B cell (primary cell): ENCODE data around the gene THRAP3. TPM values are rescaled to one million over a fixed set of nuclear protein-coding genes. Genes with fewer than 3 reads are reported as not detected.

Experiments
- ATAC-seq: fragments of 200-7000 bp; cut with Tn5 transposase; one replicate; pipeline ENCODE4 v1.10.0; 2021; ENCODE audit warnings: low read depth, mild to moderate bottlenecking, moderate number of reproducible peaks, moderate library complexity
- CTCF ChIA-PET: fragments of 350-600 bp; sonication (Branson Sonifier 250); formaldehyde crosslinking; loops from one replicate; lab custom pipeline; 2021; ENCODE audit warnings: antibody characterized with exemption, inconsistent platforms; lab: Charles Lee
- POLR2A ChIA-PET: fragments of 350-600 bp; sonication (Branson Sonifier 250); formaldehyde crosslinking; loops from one replicate; lab custom pipeline; 2021; ENCODE audit warnings: antibody characterized with exemption; lab: Charles Lee
- DNase-seq: peaks from one replicate; pipeline ENCODE4 v3.0.0; 2013
- H2AFZ ChIP-seq: 2 replicates; pipeline ENCODE4 v1.6.1; 2012; ENCODE audit warnings: mild to moderate bottlenecking, low read depth, low read length; ENCODE audit not compliant: insufficient read depth, poor library complexity, severe bottlenecking
- H3K27ac ChIP-seq, 2 donors: 1 replicate in 1 of 2; 2 replicates in 1 of 2; pipeline ENCODE4 v1.5.1; 2012 to 2013; ENCODE audit warnings: low read length in 2 of 2, mild to moderate bottlenecking in 2 of 2, moderate library complexity in 1 of 2
- H3K27me3 ChIP-seq, 4 experiments: fragments of 200-600 bp in 1 of 4; sonication (generic) in 1 of 4; replicated peaks in 1 of 4; 1 replicate in 2 of 4; 2 replicates in 2 of 4; pipeline versions ENCODE4 v1.6.1 to v1.7.0; 2013 to 2016; ENCODE audit warnings: low read length in 3 of 4, mild to moderate bottlenecking in 2 of 4, mixed read lengths in 1 of 4, moderate library complexity in 1 of 4; ENCODE audit not compliant: insufficient read depth in 4 of 4, control insufficient read depth in 3 of 4; ENCODE audit errors: control extremely low read depth in 1 of 4
- H3K36me3 ChIP-seq, 2 experiments: replicated peaks in 1 of 2; 1 replicate in 1 of 2; 2 replicates in 1 of 2; pipeline versions ENCODE4 v1.6.1 to v1.7.1; 2013; ENCODE audit warnings: low read length in 1 of 2; ENCODE audit not compliant: insufficient read depth in 2 of 2, control insufficient read depth in 1 of 2; ENCODE audit errors: control extremely low read depth in 1 of 2, extremely low read depth in 1 of 2
- H3K4me1 ChIP-seq, 2 donors: fragments of 200-600 bp in 1 of 2; sonication (generic) in 1 of 2; 1 replicate in 1 of 2; 2 replicates in 1 of 2; pipeline versions ENCODE4 v1.5.1 to v1.6.1; 2013 to 2017; ENCODE audit warnings: low read length in 2 of 2; ENCODE audit not compliant: control insufficient read depth in 2 of 2, insufficient read depth in 2 of 2
- H3K4me2 ChIP-seq: replicated peaks from 2 replicates; pipeline ENCODE3; 2012; ENCODE audit warnings: mild to moderate bottlenecking, low read depth, low read length; ENCODE audit not compliant: poor library complexity, severe bottlenecking
- H3K4me3 ChIP-seq, 5 experiments: fragments of 200-600 bp in 1 of 5; sonication (generic) in 1 of 5; 1 replicate in 3 of 5; 2 replicates in 2 of 5; pipeline versions ENCODE4 v1.5.1 to v1.7.0; 2011 to 2016; ENCODE audit warnings: low read length in 4 of 5, mild to moderate bottlenecking in 4 of 5, low read depth in 2 of 5, control low read depth in 1 of 5, moderate library complexity in 1 of 5; ENCODE audit not compliant: insufficient read depth in 1 of 5; ENCODE audit errors: control extremely low read depth in 1 of 5, extremely low read depth in 1 of 5
- H3K79me2 ChIP-seq: fragments of 200-600 bp; sonication (generic); one replicate; pipeline ENCODE4 v1.6.0; 2016; ENCODE audit warnings: low read length; ENCODE audit not compliant: control insufficient read depth, insufficient read depth
- H3K9ac ChIP-seq: fragments of 200-600 bp; sonication (generic); 2 replicates; pipeline ENCODE4 v1.6.1; 2017; ENCODE audit warnings: mild to moderate bottlenecking, low read length, moderate library complexity
- H3K9me3 ChIP-seq, 3 donors: one replicate each; pipeline versions ENCODE4 v1.6.1 to v1.7.1; 2013; ENCODE audit warnings: low read length in 2 of 3; ENCODE audit not compliant: control insufficient read depth in 2 of 3, insufficient read depth in 1 of 3; ENCODE audit errors: control extremely low read depth in 1 of 3
- H4K20me1 ChIP-seq: 2 replicates; pipeline ENCODE4 v1.6.0; 2012; ENCODE audit warnings: mild to moderate bottlenecking, low read length; ENCODE audit not compliant: insufficient read depth, control insufficient read depth, poor library complexity, severe bottlenecking
- H3K27ac Mint-ChIP-seq: one replicate; pipeline ENCODE4 v1.8.0; 2021; ENCODE audit warnings: mixed read lengths
- H3K27me3 Mint-ChIP-seq: one replicate; pipeline ENCODE4 v1.8.0; 2021; ENCODE audit warnings: mixed read lengths
- H3K4me1 Mint-ChIP-seq: one replicate; pipeline ENCODE4 v1.8.0; 2021; ENCODE audit warnings: mixed read lengths
- H3K4me3 Mint-ChIP-seq: one replicate; pipeline ENCODE4 v1.8.0; 2021; ENCODE audit warnings: mixed read lengths
- H3K9me3 Mint-ChIP-seq: one replicate; pipeline ENCODE4 v1.8.0; 2022; ENCODE audit warnings: mixed read lengths; ENCODE audit not compliant: insufficient read depth
- EZH2 ChIP-seq: IDR thresholded peaks from 2 replicates; pipeline ENCODE4 v1.6.1; 2012; ENCODE audit warnings: borderline replicate concordance, low read depth, mild to moderate bottlenecking, moderate library complexity, low read length; ENCODE audit not compliant: insufficient read depth, poor library complexity, severe bottlenecking
- WGBS: methylation state at CpG from one replicate; pipeline ENCODE4 v1.1.5; 2013; ENCODE audit warnings: missing lambda C conversion rate; ENCODE audit not compliant: insufficient coverage; 5-methylcytosine and 5-hydroxymethylcytosine counted together
- intact Hi-C: fragments of 100-400 bp; cut with micrococcal nuclease; formaldehyde crosslinking; loops from one replicate; pipeline ENCODE4 v1.10.0; 2022
- polyA plus RNA-seq: library from polyadenylated mRNA; depleted of rRNA; stranded (reverse); fragments of >200 nt; gene quantifications from 2 replicates; pipeline ENCODE4 v1.2.3, GENCODE V29; 2012
- total RNA-seq, 2 donors: library from RNA; stranded (reverse); fragments of 120-200 nt in 1 of 2; gene quantifications; 1 replicate in 1 of 2; 2 replicates in 1 of 2; pipeline versions ENCODE4 v1.2.3 to v1.2.4, GENCODE V29; 2013 to 2022
- TF ChIP-seq, protein P1 (sequence below): fragments of 200-600 bp; IDR thresholded peaks from one replicate; pipeline ENCODE4 v1.8.0; 2022; ENCODE audit warnings: antibody characterized with exemption, mild to moderate bottlenecking

THRAP3 gene
- total and polyA plus RNA-seq, 2 donors (not counting 1 experiment from before 2014, with no cell fraction given): 64.1 to 153 TPM

DNA sequence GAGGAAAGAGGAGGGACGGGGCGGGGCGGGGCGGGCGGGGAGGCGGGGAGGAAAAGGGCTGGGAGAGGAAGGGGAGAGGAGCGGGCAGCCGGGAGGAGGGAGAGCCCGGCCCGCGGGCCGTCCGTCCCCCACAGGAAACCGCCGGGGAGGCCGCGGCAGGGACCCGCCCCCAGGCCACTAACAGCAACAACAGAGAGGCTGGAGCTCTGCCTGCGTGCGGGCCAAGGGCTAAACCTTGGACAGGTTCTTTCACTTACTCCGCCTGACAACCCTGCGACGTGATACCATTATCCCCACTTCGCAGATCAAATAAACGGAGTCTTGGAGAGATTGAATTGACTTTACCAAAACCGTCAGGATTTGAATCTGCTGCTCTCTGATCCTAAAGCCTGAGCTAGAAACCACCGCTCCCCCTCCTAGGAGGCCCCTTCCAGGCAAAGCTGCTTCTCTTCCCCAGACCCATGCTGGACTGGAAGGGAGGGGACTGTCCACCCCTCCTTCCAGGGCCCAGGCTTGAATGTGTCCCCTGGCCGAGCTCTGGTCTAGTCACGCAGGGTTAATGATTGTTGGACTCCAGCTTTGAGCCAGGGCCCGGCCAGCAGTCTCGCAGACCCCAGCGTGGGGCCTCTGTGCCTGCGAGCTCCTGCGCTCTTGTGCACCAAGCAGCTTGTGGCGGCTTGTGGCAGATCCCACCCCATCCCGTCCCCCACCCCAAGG lies 99.6 kb downstream of the THRAP3 start, which contains the start of gene EVA1B:
Gene EVA1B, minus strand, starts transcription at position 10 of the 717 bp plus-strand sequence. CDS start 608 bp downstream, outside the sequence.
- Mint-ChIP-seq H3K9me3 (no peaks in the 10 kb centered on the region), H3K4me1 (peaks cover 32% of the 10 kb centered on the region), H3K27ac (peak within 1 kb of the TSS; percentile 26), H3K4me3 (peak within 1 kb of the TSS; percentile 84), H3K27me3 (peaks cover 28% of the 10 kb centered on the region)
- CTCF ChIA-PET: interaction anchor here (0.7 to 2.1 kb wide), 8 partner anchors 9 to 218 kb away, joined by 3 to 7 read pairs (median 4); partner anchors contain the start of gene THRAP3
- Histone ChIP-seq H3K36me3 (no peaks in the 10 kb centered on the region), H3K4me1 (peaks cover 33 to 40% of the 10 kb centered on the region in 2 donors), H3K9me3 (no peaks in the 10 kb centered on the region), H3K4me3 (peak within 1 kb of the TSS; percentile 35 to 78 (median 63)), H3K9ac (peak within 1 kb of the TSS; percentile 71), H3K79me2 (no peaks in the 10 kb centered on the region), H4K20me1 (peaks cover 8% of the 10 kb centered on the region), H3K27me3 (peaks cover 0 to 36% (median 12%) of the 10 kb centered on the region in 4 experiments), H3K27ac (no peak within 1 kb of the TSS), H2AFZ (peak within 1 kb of the TSS; percentile 71), H3K4me2 (peak within 1 kb of the TSS; percentile 97)
- DNase-seq (peak; percentile 49), ATAC-seq (peak; percentile 46)
- intact Hi-C loops: loop anchor here (1.0 to 5.0 kb wide), 2 partner anchors 17 to 44 kb away; partner anchors contain the start of gene SH3D21
- POLR2A ChIA-PET: interaction anchor here (1.0 to 1.2 kb wide), 3 partner anchors 8 to 141 kb away, joined by 3 to 6 read pairs (median 3); partner anchors contain the start of gene MRPS15
- TF ChIP-seq, protein P1, sequence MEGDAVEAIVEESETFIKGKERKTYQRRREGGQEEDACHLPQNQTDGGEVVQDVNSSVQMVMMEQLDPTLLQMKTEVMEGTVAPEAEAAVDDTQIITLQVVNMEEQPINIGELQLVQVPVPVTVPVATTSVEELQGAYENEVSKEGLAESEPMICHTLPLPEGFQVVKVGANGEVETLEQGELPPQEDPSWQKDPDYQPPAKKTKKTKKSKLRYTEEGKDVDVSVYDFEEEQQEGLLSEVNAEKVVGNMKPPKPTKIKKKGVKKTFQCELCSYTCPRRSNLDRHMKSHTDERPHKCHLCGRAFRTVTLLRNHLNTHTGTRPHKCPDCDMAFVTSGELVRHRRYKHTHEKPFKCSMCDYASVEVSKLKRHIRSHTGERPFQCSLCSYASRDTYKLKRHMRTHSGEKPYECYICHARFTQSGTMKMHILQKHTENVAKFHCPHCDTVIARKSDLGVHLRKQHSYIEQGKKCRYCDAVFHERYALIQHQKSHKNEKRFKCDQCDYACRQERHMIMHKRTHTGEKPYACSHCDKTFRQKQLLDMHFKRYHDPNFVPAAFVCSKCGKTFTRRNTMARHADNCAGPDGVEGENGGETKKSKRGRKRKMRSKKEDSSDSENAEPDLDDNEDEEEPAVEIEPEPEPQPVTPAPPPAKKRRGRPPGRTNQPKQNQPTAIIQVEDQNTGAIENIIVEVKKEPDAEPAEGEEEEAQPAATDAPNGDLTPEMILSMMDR: no peak
- TF ChIP-seq EZH2: no peak
- whole genome bisulfite sequencing: 7% methylated on average over 25 of the region's 36 CpGs
